Measurements from ENCODE around the gene BATF2. TPM values are rescaled to one million over a fixed set of nuclear protein-coding genes. Genes with fewer than 3 reads are reported as not detected.

BATF2 gene
- total RNA-seq, 1 donor from 2014 or later: 7.5 TPM

DNA sequence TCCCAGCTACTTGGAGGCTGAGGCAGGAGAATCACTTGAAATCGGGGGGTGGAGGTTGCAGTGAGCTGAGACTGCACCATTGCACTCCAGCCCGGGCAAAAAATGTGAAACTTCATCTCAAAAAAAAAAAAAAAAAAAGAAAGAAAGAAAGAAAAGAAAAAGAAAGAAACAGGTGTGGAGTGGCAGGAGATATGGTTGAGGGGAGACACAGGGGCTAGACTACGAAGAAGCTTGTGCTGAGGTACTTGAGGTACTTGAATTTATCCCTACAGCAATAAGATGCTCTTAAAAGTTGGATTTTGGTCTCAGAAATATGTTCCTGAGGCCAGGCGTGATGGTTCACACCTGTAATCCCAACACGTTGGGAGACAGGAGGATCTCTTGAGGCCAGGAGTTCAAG is 22.6 kb downstream of the BATF2 start:
- DNase-seq (no peak), ATAC-seq (no peak)
- no peaks in the 10 kb centered on the region for H3K27me3 ChIP-seq
- H3K4me1 ChIP-seq: peaks cover 5% of the 10 kb centered on the region
- TF ChIP-seq, protein P1, sequence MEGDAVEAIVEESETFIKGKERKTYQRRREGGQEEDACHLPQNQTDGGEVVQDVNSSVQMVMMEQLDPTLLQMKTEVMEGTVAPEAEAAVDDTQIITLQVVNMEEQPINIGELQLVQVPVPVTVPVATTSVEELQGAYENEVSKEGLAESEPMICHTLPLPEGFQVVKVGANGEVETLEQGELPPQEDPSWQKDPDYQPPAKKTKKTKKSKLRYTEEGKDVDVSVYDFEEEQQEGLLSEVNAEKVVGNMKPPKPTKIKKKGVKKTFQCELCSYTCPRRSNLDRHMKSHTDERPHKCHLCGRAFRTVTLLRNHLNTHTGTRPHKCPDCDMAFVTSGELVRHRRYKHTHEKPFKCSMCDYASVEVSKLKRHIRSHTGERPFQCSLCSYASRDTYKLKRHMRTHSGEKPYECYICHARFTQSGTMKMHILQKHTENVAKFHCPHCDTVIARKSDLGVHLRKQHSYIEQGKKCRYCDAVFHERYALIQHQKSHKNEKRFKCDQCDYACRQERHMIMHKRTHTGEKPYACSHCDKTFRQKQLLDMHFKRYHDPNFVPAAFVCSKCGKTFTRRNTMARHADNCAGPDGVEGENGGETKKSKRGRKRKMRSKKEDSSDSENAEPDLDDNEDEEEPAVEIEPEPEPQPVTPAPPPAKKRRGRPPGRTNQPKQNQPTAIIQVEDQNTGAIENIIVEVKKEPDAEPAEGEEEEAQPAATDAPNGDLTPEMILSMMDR (IDR thresholded peaks at IDR 0.05): no peak
- H3K9me3 ChIP-seq: no peaks in the 10 kb centered on the region
- no peaks in the 10 kb centered on the region for H3K36me3 ChIP-seq
- H3K4me3 ChIP-seq: no peak overlapping the region
- intact Hi-C loops (cut with DNase I): no loop called here
- H3K27ac ChIP-seq: no peak overlapping the region

DNA sequence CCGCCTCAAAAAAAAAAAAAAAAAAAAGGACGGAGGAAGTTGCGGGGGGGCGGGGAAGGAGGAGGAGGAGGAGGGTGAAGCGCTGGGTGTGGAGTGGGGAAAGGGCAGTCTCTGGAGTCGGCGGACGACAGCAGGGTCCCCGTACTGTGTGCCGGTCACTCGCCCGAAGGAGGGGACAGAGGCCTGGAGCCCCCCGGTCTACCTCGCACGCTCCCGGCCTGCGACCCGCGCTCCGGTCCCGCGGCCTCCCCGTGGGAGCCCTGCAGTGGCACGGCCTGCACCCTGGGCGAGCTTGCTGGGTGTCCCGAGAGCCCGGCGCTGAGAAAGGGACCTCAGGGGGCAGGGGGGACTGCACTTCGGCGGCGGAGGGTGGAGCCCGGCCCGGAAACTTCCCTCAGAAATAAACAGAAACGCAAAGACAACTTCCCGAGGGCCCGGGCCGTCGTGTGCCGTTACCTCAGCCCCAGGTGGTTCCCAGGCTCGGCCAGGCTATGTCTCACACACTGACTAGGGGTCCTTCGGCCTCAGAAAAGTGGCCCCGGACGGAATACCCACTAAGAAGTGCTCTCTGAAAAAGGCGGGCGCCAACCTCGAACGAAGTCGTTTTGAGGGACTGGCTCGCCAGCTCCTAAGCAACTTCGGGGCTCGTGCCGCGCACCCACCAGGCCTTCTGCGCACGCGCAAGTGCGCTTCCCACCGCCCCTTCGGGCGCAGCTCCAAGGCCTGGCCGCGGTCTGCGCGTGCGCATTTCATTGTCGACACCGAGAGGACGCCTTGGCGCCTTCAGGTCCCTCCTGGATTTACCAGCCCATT is 25.1 kb downstream of the BATF2 start, which contains the start of gene MAJIN:
MAJIN (minus strand) TSS at position 688 of the 813 bp plus-strand sequence. CDS start 12,703 bp downstream, outside the sequence.
- Histone ChIP-seq H3K36me3 (no peaks in the 10 kb centered on the region), H3K27me3 (no peaks in the 10 kb centered on the region), H3K4me3 (peak within 1 kb of the TSS; percentile 47), H3K9me3 (no peaks in the 10 kb centered on the region), H3K27ac (peak within 1 kb of the TSS; percentile 33), H3K4me1 (peaks cover 5% of the 10 kb centered on the region)
- TF ChIP-seq, protein P1 (IDR thresholded peaks at IDR 0.05): no peak
- ATAC-seq (peak; percentile 89), DNase-seq (peak; percentile 95)
- intact Hi-C loops (cut with DNase I): no loop called here

DNA sequence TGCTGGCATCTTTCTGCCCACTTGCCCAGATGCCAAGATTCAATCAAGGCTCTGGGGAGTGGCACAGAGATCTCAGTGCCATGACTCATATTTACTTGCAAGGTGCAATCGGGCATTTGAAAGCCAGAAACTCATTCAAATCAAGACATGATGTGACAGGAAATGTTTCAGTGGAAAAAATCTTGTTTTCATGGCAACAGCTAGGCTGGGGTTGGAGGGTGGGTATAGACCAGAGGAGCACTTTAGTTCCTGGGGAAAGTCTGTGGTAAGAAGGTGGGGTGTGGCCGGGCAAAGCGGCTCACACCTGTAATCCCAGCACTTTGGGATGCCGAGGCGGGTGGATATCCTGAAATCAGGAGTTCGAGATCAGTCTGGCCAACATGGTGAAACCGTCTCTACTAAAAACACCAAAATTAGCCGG is 26.0 kb downstream of the BATF2 start:
- intact Hi-C loops (cut with DNase I): no loop called here
- Histone ChIP-seq H3K36me3 (no peaks in the 10 kb centered on the region), H3K4me1 (peaks cover 5% of the 10 kb centered on the region), H3K4me3 (no peak overlapping the region), H3K9me3 (no peaks in the 10 kb centered on the region), H3K27me3 (no peaks in the 10 kb centered on the region), H3K27ac (no peak overlapping the region)
- TF ChIP-seq, protein P1 (IDR thresholded peaks at IDR 0.05): no peak
- DNase-seq: no peak
- ATAC-seq: peak; percentile 63

DNA sequence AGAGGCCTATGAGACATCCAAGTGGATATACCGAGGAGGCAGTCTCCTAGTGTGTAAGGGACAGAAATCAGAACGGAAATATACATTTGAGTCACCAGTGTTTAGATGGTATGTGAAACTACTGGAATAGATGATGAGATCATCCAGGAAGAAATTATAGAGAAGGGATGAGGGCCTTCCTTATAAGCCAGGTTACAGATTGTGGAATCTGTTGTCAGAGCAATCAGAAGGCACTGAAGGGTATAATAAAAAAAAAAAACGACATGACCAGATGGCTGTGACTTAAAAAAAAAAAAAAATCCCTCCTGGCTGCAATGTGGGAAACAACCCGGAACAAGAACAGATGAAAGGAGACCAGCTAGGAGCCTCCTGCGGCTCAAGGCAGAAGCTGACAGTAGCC is 27.6 kb downstream of the BATF2 start:
- no peaks in the 10 kb centered on the region for H3K9me3 ChIP-seq
- ATAC-seq: no peak
- intact Hi-C loops (cut with DNase I): no loop called here

DNA sequence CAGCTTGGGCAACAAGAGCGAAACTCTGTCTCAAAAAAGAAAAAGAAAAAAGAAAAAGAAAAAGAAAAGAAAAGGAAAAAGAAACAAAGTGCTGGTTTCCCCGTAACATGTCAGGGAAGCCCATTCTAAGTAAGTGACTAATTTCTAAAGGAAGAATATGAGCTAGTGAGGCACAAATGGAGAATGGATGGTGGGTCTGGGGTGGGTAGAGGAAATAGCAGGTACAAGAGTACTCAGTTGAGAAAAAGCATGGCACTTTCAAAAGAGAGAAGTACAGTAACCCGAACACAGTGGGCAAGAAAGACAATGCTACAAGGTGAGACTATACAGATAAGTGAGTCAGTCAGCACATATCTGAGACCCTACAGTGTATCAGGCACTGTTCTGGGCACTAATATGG is 29.4 kb downstream of the BATF2 start:
- ATAC-seq (no peak), DNase-seq (no peak)
- no peak overlapping the region for H3K4me3 ChIP-seq
- no peaks in the 10 kb centered on the region for H3K36me3 ChIP-seq
- intact Hi-C loops (cut with DNase I): no loop called here
- H3K9me3 ChIP-seq: no peaks in the 10 kb centered on the region
- TF ChIP-seq, protein P1 (IDR thresholded peaks at IDR 0.05): no peak
- H3K27ac ChIP-seq: no peak overlapping the region
- H3K4me1 ChIP-seq: peaks cover 5% of the 10 kb centered on the region
- no peaks in the 10 kb centered on the region for H3K27me3 ChIP-seq

More for the DNA sequence above, 27.6 kb downstream of the BATF2 start:
- TF ChIP-seq, protein P1 (IDR thresholded peaks at IDR 0.05): no peak
- no peak overlapping the region for H3K4me3 ChIP-seq
- DNase-seq: no peak
- H3K4me1 ChIP-seq: peaks cover 5% of the 10 kb centered on the region
- H3K27me3 ChIP-seq: no peaks in the 10 kb centered on the region
- H3K27ac ChIP-seq: no peak overlapping the region
- no peaks in the 10 kb centered on the region for H3K36me3 ChIP-seq

Data from upper lobe of right lung (tissue), 1 donor.